Epithelial cell of prostate (primary cell): ENCODE data around the gene BET1L.

Experiments
- DNase-seq: peaks from one replicate; pipeline ENCODE4 v3.0.0-alpha.2; 2011; ENCODE audit warnings: low read depth, low spot score
- H3K27ac ChIP-seq: fragments of 450-650 bp; 2 replicates; pipeline ENCODE4 v1.5.1; 2017; ENCODE audit warnings: mild to moderate bottlenecking

The BET1L gene

GRCh38 chr11:211741-212140, 4.5 kb upstream of the BET1L start:
- DNase-seq: no peak
- H3K27ac ChIP-seq: no peak overlapping the region

GRCh38 chr11:211295-211694, 4.1 kb upstream of the BET1L start:
- H3K27ac ChIP-seq: no peak overlapping the region
- no peak for DNase-seq

GRCh38 chr11:210803-211180, 3.6 kb upstream of the BET1L start:
- H3K27ac ChIP-seq: peak overlapping the region; percentile 100
- DNase-seq: no peak

- no peak for DNase-seq
- peak overlapping the region; percentile 100 for H3K27ac ChIP-seq
Measured at GRCh38 chr11:210122-210802, 3.1 kb upstream of the BET1L start.

- peak overlapping the region; percentile 100 for H3K27ac ChIP-seq
- DNase-seq: no peak
Measured at GRCh38 chr11:209275-210121, 2.3 kb upstream of the BET1L start.

- no peak for DNase-seq
- H3K27ac ChIP-seq: peak overlapping the region; percentile 100
Measured at GRCh38 chr11:208917-209260, 1.7 kb upstream of the BET1L start.

GRCh38 chr11:208181-208916, 1.1 kb upstream of the BET1L start:
- DNase-seq: no peak
- peak overlapping the region; percentile 100 for H3K27ac ChIP-seq

GRCh38 chr11:207863-208180, 623 bp upstream of the BET1L start:
- peak overlapping the region; percentile 100 for H3K27ac ChIP-seq
- DNase-seq: no peak

- DNase-seq: no peak
- H3K27ac ChIP-seq: peak overlapping the region; percentile 100
Measured at GRCh38 chr11:206526-207207, 532 bp downstream of the BET1L start.

- no peak for DNase-seq
- no peak overlapping the region for H3K27ac ChIP-seq
Measured at GRCh38 chr11:206002-206384, 1.2 kb downstream of the BET1L start.

GRCh38 chr11:205221-206001, 1.8 kb downstream of the BET1L start:
- H3K27ac ChIP-seq: no peak overlapping the region
- DNase-seq: no peak

GRCh38 chr11:204587-205109, 2.6 kb downstream of the BET1L start:
- no peak overlapping the region for H3K27ac ChIP-seq
- DNase-seq: no peak

GRCh38 chr11:203945-204586, 3.1 kb downstream of the BET1L start:
- no peak for DNase-seq
- H3K27ac ChIP-seq: no peak overlapping the region

GRCh38 chr11:203056-203944, 3.9 kb downstream of the BET1L start:
- no peak for DNase-seq
- no peak overlapping the region for H3K27ac ChIP-seq

- DNase-seq: no peak
- no peak overlapping the region for H3K27ac ChIP-seq
Measured at GRCh38 chr11:202490-202889, 4.7 kb downstream of the BET1L start.

GRCh38 chr11:201966-202365, 5.2 kb downstream of the BET1L start:
- no peak overlapping the region for H3K27ac ChIP-seq
- DNase-seq: no peak

- H3K27ac ChIP-seq: no peak overlapping the region
- DNase-seq: no peak
Measured at GRCh38 chr11:200224-201003, 6.8 kb downstream of the BET1L start.

- DNase-seq: no peak
- no peak overlapping the region for H3K27ac ChIP-seq
Measured at GRCh38 chr11:199782-200181, 7.4 kb downstream of the BET1L start.
